HG03060 (cell line): ENCODE results near the gene NAV2.
A peak's percentile ranks its signal among the peaks of the same experiment; 100 is the strongest.

Experiments used
- ATAC-seq: cut with Tn5 transposase; IDR thresholded peaks from one replicate; pipeline ENCODE4 v1.9.1; 2021; ENCODE audit warnings: low read depth, moderate number of reproducible peaks; ENCODE audit not compliant: unreplicated experiment

The NAV2 gene, protein sequence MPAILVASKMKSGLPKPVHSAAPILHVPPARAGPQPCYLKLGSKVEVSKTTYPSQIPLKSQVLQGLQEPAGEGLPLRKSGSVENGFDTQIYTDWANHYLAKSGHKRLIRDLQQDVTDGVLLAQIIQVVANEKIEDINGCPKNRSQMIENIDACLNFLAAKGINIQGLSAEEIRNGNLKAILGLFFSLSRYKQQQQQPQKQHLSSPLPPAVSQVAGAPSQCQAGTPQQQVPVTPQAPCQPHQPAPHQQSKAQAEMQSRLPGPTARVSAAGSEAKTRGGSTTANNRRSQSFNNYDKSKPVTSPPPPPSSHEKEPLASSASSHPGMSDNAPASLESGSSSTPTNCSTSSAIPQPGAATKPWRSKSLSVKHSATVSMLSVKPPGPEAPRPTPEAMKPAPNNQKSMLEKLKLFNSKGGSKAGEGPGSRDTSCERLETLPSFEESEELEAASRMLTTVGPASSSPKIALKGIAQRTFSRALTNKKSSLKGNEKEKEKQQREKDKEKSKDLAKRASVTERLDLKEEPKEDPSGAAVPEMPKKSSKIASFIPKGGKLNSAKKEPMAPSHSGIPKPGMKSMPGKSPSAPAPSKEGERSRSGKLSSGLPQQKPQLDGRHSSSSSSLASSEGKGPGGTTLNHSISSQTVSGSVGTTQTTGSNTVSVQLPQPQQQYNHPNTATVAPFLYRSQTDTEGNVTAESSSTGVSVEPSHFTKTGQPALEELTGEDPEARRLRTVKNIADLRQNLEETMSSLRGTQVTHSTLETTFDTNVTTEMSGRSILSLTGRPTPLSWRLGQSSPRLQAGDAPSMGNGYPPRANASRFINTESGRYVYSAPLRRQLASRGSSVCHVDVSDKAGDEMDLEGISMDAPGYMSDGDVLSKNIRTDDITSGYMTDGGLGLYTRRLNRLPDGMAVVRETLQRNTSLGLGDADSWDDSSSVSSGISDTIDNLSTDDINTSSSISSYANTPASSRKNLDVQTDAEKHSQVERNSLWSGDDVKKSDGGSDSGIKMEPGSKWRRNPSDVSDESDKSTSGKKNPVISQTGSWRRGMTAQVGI (N-terminal part only)

DNA sequence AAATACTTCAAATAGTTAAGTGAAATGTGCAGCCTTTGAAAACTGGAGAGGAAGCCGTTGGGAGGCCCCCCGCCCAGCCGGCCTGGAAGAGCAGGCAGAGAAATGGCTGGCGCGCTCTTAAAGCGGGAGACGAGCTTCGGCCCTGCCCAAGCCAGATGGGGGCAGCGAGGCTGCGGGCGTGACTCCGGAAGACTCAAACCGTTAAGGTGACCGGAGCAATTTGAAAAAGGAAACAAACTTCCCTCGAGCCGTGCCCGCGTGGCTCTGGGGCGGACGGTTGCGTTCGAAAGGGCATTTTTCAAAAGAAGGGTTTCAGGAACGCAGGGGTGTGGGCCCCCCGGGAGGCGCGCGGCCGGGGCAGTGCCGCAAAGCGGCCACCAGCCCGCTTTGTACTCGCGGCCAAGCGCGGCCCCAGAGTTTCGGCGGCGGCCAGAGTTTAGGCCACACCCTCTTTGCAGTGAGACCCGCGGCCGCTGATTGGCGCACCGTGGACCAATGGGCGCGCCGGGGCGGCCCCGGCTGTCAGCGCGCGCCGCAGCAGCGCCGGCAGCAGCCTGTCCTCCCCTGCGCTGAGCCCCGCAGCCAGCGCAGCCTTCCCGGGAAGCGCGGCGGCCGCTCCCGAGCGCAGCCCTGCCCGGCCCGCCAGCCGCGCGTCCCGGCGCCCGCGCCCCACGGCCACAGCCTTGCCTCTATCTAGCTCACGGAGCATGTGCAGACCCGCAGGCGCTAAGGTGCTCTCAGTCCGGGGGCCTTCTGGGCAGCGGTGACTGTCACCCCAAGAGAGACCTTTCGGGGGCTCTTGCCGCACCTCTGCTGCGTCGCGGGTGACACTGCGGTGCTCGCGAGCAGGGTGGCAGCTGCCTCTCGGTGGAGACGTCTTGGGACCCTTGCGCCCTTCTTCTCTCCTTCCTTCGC is at the start of gene NAV2:
NAV2 (plus strand) TSS at position 557 of the 915 bp plus-strand sequence. CDS start 859 bp downstream, outside the sequence.
- peak; percentile 81 for ATAC-seq

DNA sequence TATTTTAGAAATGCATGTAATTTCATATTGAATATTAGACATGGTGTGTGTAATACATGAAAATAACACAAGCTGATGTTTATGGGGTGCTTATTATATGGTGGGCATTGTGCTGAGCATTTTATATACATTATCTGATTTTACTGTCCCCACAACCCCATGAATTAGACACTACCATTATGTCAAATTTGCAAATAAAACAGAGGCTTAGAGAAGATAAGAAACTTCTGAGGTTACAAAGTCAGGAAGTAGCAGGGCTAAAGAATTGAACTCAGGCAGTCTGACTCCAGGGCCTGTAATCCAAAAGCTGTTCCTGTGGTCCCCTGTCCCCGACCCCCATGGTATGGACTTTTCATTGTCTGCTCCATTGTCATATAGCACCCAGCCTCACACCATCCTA is 49.4 kb upstream of the NAV2 start:
- no peak for ATAC-seq

DNA sequence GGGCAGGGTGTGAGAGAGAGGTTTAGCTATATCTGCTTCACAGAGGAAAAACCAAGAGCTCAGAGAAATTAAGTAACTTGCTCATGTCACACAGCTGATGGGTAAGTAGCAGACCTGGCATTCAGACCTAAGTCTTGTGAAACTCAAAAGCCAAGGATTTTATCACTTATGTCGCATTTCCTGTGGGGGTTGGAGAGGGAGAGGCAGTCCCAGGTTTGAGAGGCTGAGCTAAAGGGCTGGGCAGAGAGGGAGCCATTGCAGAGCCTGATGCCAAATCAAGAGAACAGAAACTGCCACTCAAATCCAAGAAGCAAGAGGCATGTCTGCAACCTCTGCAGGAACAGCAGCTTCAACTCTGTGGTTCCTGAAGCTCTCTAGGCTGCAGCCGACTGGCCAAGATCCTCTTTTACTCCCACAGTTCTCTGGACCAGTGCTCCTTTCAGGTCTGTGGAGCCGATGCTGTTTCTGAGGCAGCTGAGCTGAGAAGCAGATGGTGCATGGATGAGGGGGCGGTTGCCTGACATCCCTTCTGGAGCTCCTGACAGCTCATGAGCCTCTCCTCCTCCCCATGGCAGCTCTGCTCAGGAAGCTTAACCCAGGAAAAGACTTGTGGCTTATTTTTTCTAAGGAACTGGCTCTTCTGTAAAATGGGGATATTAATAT is 47.6 kb upstream of the NAV2 start:
- no peak for ATAC-seq

DNA sequence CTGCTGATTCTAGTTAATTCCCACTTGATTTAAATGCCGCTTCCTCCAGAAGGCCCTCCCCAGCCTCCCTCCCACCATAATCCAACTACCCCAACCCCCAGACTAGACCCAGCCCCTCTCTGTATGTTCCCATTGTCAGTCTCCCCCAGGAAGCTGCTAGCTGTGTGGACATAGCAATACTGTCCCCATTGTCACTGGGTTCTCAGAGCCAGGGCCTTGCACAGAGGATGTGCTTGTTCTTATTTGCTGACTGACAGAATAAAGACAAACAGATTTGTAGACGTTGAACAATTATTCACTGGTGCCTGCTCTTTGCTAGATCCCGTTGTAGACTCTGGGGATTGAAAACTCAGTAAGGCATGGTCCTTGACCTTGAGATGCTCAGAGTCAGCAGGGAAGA is 45.7 kb upstream of the NAV2 start:
- ATAC-seq = no peak

DNA sequence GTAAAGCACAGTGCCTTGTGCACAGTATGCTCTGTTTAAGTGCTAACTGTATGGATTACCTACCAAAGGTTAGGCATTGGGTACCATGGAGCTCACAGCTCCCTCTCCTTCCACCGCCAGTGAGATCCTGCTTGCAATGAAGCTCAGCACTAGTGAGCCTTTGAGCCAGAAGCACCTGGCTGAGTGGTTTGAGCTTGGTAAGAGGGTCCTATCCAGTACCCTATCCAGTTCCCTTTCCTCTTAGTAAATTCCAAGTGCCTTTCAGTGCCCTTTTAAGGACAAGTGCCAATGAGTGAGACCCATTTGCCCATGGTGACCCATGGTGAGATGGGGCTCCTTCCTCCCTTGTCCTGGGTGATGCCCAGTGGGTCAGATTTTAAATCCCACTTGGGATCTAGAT is 43.1 kb upstream of the NAV2 start:
- no peak for ATAC-seq

DNA sequence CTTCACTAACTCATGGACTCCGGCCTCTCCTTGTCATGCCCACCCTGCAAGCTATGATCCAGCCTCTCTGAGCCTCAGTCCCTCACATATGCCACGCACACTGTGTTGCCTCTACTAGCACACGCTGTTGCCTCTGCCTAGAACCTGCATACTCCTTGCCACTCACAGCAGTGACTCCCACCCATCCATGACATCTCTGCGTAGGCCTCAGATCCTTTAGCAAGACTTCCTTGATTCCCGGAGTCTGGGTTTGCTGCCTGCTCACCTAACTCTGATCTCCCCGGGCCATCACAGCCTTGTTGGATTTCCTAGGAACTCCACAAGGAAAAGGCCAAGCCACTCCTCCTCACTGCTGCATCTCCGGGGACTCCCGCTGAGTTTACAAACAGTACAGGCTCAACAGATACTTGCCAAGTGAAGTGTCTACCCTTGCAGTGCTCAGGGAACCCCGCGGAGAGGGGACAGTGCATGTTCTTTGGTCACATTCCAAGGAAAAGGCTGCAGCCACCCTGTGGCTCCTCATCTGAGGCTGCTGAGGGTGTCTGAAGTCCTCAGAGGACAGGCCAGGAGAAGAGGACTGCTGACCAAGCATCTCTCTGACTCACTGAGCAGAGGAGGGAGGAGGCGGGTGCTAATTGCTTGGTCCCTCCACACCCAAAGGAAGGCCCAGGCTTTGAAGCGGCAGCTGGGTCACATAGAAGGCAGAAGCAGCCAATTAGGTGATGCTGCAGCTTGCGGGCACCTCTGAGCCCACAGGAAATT is 42.4 kb upstream of the NAV2 start:
- no peak for ATAC-seq

DNA sequence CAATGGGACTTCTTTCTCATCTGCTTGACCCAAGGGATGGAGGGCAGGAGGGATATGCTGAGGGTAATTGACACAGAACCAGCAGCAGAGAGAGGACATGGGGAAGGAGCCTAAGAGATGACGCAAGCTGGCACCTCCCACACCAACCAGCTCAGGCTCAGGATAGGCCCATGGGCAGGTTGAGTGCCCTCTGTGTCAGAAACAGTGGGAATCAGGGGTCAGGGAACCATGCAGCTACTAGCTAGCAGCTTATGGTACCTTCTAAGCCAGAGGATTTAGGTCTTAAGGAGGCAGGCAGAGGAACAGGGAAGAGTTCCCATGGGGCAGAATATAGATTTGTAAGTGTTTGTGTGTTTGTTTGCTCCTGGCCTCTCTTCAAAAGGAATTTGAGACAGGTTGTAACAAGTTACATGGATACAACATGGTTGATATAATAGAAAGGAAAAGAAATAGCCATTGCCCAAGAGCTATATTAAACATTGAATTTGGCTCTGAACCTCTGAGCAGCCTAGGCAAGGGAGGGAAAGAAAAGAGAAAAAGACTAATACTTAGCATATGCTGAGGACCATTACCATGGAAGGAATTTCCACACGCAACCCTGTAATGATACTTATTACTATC is 39.9 kb upstream of the NAV2 start:
- ATAC-seq = no peak

DNA sequence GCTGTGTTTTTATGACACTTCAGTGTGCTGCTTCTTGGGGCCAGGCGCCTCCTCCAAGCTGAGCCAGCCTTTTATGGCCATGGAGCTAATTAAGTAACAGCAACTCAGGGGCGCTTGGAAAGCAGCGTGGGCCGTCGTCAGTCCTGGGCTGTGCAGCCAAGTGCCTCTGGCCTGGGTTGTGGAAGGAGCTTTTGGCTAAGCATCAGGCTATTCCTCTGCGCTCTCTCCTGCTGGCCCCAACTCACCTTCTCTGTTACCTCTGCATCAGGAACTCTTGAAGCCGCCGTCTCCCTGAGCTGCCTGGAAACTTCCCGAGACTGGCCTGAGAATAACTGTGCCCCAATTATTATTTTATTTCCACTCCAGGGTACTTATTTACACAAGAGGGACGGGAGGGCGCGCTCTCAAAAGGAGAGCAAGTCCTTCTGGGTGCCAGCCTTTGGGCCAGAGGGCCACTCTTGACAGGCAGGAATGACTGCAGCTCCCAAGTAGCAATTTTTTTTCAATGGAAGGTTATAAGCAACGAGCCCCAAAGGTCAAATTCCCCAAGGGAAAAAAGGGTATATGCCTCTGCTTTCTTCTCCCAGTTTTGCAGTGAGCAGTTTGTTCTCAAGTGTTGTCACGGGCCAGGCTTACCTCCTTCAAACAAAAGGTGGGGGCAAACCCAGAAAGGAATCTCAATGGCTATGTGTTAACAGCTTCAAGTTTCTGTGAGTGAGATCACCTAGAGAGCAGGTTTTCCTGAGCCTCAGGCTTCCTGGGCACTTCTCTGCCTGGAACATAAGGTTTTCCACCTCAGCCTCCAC is 38.5 kb upstream of the NAV2 start:
- ATAC-seq = no peak

DNA sequence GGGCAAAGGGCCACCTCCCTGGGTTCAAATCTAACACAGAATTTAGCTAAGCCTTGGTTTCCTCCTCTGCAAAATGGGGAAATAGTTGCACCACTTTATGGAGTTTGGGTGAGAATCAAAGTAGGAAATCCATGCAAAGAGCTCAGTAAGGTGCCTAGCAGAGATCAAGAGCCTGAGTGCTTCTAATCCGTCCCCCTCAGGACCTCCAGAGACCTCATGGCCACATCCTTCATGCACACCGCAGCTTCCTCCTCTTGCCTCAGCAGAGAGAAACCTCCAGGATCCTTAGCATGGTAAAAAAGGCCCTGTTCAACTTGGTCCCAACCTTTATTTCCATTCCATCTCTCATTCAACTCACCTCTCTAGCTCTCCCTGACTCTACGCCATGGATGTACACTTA is 37.8 kb upstream of the NAV2 start:
- ATAC-seq = no peak

DNA sequence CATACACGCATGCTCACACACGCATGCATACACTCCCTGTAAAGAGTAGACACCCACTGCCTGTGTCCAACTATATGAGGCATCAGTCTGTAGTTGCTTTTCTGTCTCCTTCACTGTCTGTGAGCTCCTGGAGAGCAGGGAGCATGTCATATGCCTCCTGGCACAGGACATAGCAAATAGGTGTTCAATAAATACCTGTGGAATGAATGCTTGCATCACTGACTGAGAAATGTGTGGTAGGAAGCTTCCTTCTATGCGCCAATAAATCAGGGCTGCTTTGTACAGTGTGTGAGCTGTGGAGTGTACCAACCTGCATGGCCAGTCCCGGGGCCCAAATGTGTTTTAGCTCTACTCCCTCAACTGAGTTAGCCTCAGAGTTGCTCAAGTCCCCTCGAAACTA is 37.2 kb upstream of the NAV2 start:
- no peak for ATAC-seq

DNA sequence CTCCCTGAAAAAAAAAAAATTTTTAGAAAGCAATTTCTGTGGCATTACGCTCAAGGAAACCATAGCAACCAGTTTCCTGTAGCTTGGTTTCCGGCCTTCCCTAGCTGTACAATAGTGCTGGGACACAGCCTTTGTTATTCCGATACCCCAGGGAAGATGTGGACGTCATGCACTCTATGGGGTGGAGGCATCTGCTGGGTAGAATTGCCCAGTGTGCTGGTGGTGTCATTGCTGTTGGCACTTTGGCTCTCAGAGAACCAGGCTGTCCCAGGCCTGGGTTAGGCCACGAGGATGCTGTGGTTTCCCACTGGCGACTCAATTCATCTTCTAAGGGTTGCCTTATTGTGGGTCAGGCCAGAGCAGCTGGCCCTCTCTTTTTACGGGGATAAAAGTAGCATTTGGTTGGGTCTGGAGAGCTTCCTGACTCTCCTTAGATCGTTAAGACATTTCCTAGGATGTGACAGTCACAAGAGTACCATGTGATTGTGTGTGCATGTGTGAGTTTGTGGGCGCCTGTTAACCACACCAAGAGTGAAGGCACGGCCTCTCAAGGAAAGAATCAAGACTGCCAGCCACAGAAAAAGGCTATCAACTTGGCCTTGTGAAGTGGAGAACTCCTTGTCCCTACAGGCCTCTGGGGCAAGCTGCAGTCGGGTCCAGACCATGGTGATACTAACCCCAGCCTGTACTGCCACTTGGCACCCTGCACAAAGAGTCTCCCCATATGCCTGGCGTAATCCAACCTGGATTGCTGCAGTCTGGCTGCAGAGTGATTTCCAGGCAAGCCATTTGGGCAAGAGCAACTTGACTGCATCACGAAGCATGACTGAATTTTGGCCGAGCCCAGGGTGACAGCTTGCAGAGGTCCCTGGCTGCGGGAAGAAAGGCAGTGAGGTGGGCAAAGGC is 35.9 kb upstream of the NAV2 start:
- no peak for ATAC-seq

DNA sequence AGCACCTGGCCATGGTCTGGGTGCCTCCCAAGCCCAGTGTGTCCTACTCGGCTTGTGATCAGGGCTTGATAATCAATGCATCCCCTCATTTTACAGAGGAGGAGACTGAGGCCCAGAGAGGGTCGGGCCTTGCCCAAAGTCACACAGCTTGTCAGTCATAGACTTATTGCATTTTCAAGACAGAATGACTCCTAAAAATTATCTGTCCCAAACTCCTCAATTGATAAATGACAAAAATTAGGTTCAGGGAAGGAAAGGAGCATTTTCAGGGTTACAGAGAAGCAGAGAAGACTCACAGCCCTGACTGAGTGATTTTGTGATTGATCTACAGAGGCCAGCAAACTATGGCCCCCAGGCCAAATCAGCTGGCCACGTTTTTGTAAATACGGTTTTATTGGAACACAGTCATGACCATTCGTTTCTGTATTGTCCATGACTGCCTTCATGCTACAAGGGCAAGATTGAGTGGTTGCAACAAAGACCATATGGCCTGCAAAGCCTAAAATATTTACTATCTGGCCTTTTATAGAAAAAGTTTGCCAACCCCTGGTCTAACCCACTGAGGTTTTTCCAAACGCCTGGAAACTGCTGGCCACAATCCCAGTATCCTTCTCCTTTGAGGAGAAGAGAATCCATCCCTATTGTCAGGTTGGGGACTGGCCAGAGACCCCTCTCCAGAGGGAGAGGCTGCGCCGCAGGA is 35.1 kb upstream of the NAV2 start:
- ATAC-seq = no peak

DNA sequence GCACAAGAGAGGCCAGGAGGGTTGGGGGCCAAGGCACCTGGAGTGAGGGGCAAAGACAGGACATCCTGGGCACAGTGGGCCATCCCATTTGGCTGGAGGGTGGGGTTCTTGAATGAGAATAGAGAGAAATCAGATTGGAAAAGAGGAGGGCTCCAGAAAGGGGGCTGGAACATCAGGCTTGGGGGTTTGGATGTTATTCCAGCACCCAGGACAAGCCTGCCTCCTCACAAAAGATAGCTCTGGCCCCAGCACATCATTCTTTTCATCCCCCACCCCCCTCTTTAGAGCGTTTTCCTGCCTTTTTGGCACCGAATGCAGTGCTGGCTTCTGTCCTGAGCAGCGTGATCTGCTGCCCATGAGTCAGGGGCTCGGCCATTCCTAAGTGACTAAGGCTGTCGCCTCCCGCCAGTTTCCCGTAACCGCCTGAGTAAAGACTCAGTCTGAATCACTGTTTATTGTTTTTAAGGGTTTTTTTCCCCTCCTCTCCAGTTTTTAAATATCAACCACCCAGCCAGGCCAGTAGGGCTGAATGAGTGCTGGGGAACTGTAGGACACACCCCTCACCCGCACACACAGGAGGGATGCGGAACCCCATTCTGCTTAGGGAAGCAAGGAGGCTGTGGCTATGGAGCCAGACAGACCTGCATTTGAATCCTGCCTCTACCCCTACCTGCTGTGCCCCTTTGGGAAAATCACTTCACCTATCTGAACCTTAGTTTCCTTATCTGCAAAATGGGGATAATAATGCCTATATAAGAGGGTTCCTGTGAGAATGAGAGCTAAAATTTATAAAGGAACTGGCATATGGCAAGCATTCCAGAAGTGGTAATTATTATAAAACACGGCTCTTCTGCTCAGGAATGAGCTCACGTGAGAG is 32.4 kb upstream of the NAV2 start:
- no peak for ATAC-seq

DNA sequence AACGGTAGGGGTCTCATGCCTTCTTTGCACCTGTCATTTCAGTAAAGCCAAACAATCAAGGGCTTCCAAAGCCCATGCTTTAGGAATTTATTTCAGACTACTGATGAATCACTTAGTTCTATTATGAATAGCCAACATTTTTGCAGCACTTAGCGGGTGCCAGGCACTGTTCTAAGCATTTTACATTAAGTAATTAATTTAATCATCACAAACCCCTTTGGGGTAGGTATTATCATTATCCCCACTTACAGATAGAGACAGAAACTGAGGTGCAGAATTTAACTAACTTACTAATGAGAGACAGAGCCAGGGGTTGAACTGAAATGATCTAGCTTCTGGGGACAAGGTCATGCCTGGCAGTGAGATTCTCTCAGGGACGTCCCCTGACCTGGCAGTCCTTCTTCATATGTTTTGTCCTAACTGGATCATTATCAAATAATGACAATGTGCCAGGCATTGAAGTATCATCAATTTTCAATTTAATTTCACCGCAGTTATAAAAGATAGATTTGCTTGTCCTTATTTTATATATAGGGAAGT is 31.7 kb upstream of the NAV2 start:
- no peak for ATAC-seq
